H54 (cell line): ENCODE measurements around the gene CLEC10A.

Source experiments
- DNase-seq: peaks from one replicate; pipeline ENCODE4 v3.0.0; 2011; ENCODE audit warnings: low spot score, mixed read lengths; ENCODE audit not compliant: insufficient read length
- FAIRE-seq: peaks from 3 replicates; lab custom pipeline; 2011; peaks lifted over from hg19 to GRCh38; lab: Jason Lieb, UNC
- POLR2A ChIP-seq: IDR thresholded peaks from 2 replicates; pipeline ENCODE4 v1.6.1; 2011; ENCODE audit warnings: low read depth, mild to moderate bottlenecking, low read length

Gene CLEC10A

GRCh38 chr17:7027335-7027734 lies 52.7 kb downstream of the CLEC10A start:
- DNase-seq (no peak), FAIRE-seq (no peak)
- no peak for TF ChIP-seq POLR2A

DNA sequence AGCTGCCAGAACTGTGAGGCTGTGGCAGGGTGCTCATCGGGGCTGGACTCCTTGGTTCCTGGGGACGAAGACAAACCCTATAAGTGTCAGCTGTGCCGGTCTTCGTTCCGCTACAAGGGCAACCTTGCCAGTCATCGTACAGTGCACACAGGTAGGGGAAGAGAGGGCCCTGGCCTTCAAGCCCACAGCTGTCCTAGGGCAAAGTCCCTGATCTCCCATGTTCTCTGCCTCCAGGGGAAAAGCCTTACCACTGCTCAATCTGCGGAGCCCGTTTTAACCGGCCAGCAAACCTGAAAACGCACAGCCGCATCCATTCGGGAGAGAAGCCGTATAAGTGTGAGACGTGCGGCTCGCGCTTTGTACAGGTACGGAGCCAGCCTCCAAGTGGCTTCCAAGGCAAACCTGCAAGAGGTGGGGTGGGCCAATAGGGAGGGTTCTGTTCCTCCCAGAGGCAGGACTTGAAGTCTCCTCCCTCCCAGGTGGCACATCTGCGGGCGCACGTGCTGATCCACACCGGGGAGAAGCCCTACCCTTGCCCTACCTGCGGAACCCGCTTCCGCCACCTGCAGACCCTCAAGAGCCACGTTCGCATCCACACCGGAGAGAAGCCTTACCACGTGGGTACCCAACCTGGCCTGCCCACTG lies 53.5 kb downstream of the CLEC10A start:
- no peak for DNase-seq
- TF ChIP-seq POLR2A: no peak
- no peak for FAIRE-seq

- FAIRE-seq: no peak
- no peak for TF ChIP-seq POLR2A
Measured at GRCh38 chr17:7025245-7025644, 54.8 kb downstream of the CLEC10A start.

More at GRCh38 chr17:7025245-7025644, 54.8 kb downstream of the CLEC10A start:
- DNase-seq: no peak
